ENCODE data around the gene CADM4. TPM values are rescaled to one million over a fixed set of nuclear protein-coding genes. Genes with fewer than 3 reads are reported as not detected.

The CADM4 gene
- total RNA-seq, 4 donors from 2014 or later, result 19.8 to 52.5 (median 31.6) TPM

- peaks cover 5 to 52% (median 29%) of the 10 kb centered on the region in 3 donors for H3K4me1 ChIP-seq
- H3K36me3 ChIP-seq, result peaks cover 0 to 62% of the 10 kb centered on the region in 2 donors
- H3K4me3 ChIP-seq, result peak overlapping the region; percentile 45 to 63
- WGBS, 2 donors (ENCODE audit: low coverage in 1 of 2), result 0 to 2% methylated on average over 2 to 8 of the region's 18 CpGs
- H3K9me3 ChIP-seq, result no peaks in the 10 kb centered on the region
- TF ChIP-seq CTCF (IDR thresholded peaks at IDR 0.05) (peak in 1 of 4 experiments; percentile 10), POLR2AphosphoS5 (IDR thresholded peaks at IDR 0.05) (no peak)
- H3K27me3 ChIP-seq, result no peaks in the 10 kb centered on the region
- peak; percentile 19 for ATAC-seq
- peak overlapping the region; percentile 62 to 97 (median 87) for H3K27ac ChIP-seq
Observed at GRCh38 chr19:43595605-43595998, 44.0 kb downstream of the CADM4 start.

- peaks cover 0 to 62% of the 10 kb centered on the region in 2 donors for H3K36me3 ChIP-seq
- peak overlapping the region; percentile 45 to 63 for H3K4me3 ChIP-seq
- 2% methylated on average over 9 of the region's 64 CpGs; no CpG with 5 or more reads in 1 of the 2 donors for WGBS, 2 donors (ENCODE audit: low coverage in 1 of 2)
- H3K27ac ChIP-seq, result peak overlapping the region; percentile 62 to 97 (median 87)
- no peaks in the 10 kb centered on the region for H3K27me3 ChIP-seq
- peak in 3 of 4 experiments; percentile 45 to 65 (median 53) for TF ChIP-seq CTCF (IDR thresholded peaks at IDR 0.05)
- TF ChIP-seq POLR2A (IDR thresholded peaks at IDR 0.05), result no peak
- no peaks in the 10 kb centered on the region for H3K9me3 ChIP-seq
- no peak for ATAC-seq
- H3K4me1 ChIP-seq, result peaks cover 5 to 52% (median 29%) of the 10 kb centered on the region in 3 donors
Observed at GRCh38 chr19:43594710-43595604, 44.7 kb downstream of the CADM4 start.

- H3K4me1 ChIP-seq, result peaks cover 5 to 52% (median 29%) of the 10 kb centered on the region in 3 donors
- peak overlapping the region in 3 of 4 donors; percentile 36 to 97 (median 92) for H3K27ac ChIP-seq
- WGBS, 2 donors (ENCODE audit: low coverage in 1 of 2), result 58 to 75% methylated on average over 2 to 7 of the region's 10 CpGs
- H3K4me3 ChIP-seq, result peak overlapping the region; percentile 45 to 63
- no peaks in the 10 kb centered on the region for H3K9me3 ChIP-seq
- TF ChIP-seq CTCF (IDR thresholded peaks at IDR 0.05) (no peak), POLR2A (IDR thresholded peaks at IDR 0.05) (no peak), EP300 (IDR thresholded peaks at IDR 0.05) (no peak), POLR2AphosphoS5 (IDR thresholded peaks at IDR 0.05) (no peak)
- peaks cover 0 to 61% of the 10 kb centered on the region in 2 donors for H3K36me3 ChIP-seq
- no peaks in the 10 kb centered on the region for H3K27me3 ChIP-seq
- ATAC-seq, result no peak
Observed at GRCh38 chr19:43594081-43594697, 45.5 kb downstream of the CADM4 start.

- no peak overlapping the region for H3K4me3 ChIP-seq
- H3K4me1 ChIP-seq, result peaks cover 5 to 45% (median 28%) of the 10 kb centered on the region in 3 donors
- no peaks in the 10 kb centered on the region for H3K9me3 ChIP-seq
- WGBS, 2 donors (ENCODE audit: low coverage in 1 of 2), result 88% methylated on average over 7 of the region's 37 CpGs; no CpG with 5 or more reads in 1 of the 2 donors
- no peaks in the 10 kb centered on the region for H3K27me3 ChIP-seq
- no peak for ATAC-seq
- H3K36me3 ChIP-seq, result peaks cover 0 to 63% of the 10 kb centered on the region in 2 donors
- no peak overlapping the region for H3K27ac ChIP-seq
- TF ChIP-seq POLR2A (IDR thresholded peaks at IDR 0.05) (no peak), CTCF (IDR thresholded peaks at IDR 0.05) (no peak), EP300 (IDR thresholded peaks at IDR 0.05) (no peak), POLR2AphosphoS5 (IDR thresholded peaks at IDR 0.05) (no peak)
Observed at GRCh38 chr19:43592800-43593350, 46.8 kb downstream of the CADM4 start.
